ENCODE results near the gene SKI.

Gene SKI

GRCh38 chr1:2210786-2211185 lies 17.3 kb upstream of the SKI start:
- DNase-seq: no peak

GRCh38 chr1:2212274-2212531 lies 15.9 kb upstream of the SKI start:
- no peak for DNase-seq

GRCh38 chr1:2212532-2213491 lies 15.3 kb upstream of the SKI start:
- peak; percentile 96 for DNase-seq

GRCh38 chr1:2213576-2214505 lies 14.3 kb upstream of the SKI start:
- DNase-seq: no peak

GRCh38 chr1:2214541-2215241 lies 13.4 kb upstream of the SKI start:
- DNase-seq: no peak

GRCh38 chr1:2215329-2215728 lies 12.8 kb upstream of the SKI start:
- DNase-seq: no peak

GRCh38 chr1:2215909-2216766 lies 12.0 kb upstream of the SKI start:
- no peak for DNase-seq

GRCh38 chr1:2216767-2217058 lies 11.4 kb upstream of the SKI start:
- DNase-seq: no peak

- DNase-seq: no peak
Measured at GRCh38 chr1:2221271-2221670, 6.8 kb upstream of the SKI start.

GRCh38 chr1:2224170-2224584 lies 3.9 kb upstream of the SKI start:
- DNase-seq: peak; percentile 47 to 64 (median 56)

- DNase-seq: no peak
Measured at GRCh38 chr1:2224631-2225428, 3.3 kb upstream of the SKI start.

GRCh38 chr1:2226525-2227345 lies 1.4 kb upstream of the SKI start:
- DNase-seq: peak in 2 of 3 donors; percentile 22 to 54

- DNase-seq: peak; percentile 99 to 100 (median 99)
Measured at GRCh38 chr1:2227346-2228156, 568 bp upstream of the SKI start.

GRCh38 chr1:2228694-2229036 lies 546 bp downstream of the SKI start:
- peak in 2 of 3 donors; percentile 24 to 43 for DNase-seq

GRCh38 chr1:2229037-2229864 lies 1.1 kb downstream of the SKI start:
- peak; percentile 77 to 86 (median 78) for DNase-seq

- DNase-seq: no peak
Measured at GRCh38 chr1:2229911-2230731, 2.0 kb downstream of the SKI start.

- DNase-seq: no peak
Measured at GRCh38 chr1:2230781-2231531, 2.8 kb downstream of the SKI start.

Measured in suppressor macrophage treated with lipopolysaccharide for 1 hour (primary cell).